ENCODE data around the gene AKAP13. TPM values are rescaled to one million over a fixed set of nuclear protein-coding genes. Genes with fewer than 3 reads are reported as not detected.

Gene AKAP13
- total and polyA plus RNA-seq, 3 donors from 2014 or later, result 79.5 to 207 (median 187) TPM

DNA sequence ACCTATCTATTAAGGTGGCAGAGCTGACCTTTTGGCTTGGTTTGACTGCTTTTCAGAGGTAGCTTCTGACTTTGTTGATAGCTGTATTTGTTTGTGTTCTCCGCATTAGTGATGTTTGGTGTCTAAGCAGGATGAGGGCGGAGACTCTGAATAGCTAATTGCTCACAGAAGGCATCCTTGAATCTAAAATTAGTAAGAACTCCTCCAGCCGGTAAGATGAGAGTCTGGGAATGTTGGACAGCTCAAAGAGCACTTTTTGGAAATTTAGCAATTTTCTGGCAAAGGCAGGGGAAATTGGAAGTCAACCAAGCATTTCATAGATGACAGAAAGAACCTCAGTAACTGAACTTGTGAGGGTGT lies 240.3 kb downstream of the AKAP13 start:
- intact Hi-C loops (cut with DNase I; ENCODE audit: low total_unique reads), result no loop called here
- peak; percentile 52 for DNase-seq

DNA sequence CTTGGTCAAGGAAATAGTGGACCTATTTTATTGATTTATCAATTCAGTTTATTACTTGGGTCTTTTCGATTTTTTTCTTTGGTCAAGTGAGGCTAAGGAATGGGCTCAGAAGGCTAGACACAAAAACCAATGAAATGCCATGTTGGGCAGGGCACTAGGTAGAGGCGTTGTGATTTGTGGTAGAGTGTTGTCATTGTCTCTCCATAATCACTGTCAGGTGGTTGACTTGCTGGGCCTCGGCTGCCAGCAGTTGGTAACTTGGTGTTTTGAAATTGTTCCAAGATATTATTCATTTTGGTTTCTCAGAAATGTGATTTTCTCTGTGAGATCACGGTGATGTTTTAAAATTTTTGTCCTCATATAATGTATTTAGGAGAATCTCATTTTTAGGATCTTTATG lies 240.7 kb downstream of the AKAP13 start:
- peak; percentile 24 for DNase-seq
- WGBS, 2 donors, result 53% methylated on average over 4 of the region's 4 CpGs
- Histone ChIP-seq H3K9me3 (no peaks in the 10 kb centered on the region), H3K4me1 (peaks cover 61% of the 10 kb centered on the region), H3K4me3 (peak overlapping the region; percentile 43 to 57), H3K27ac (peak overlapping the region; percentile 84 to 86), H3K27me3 (no peaks in the 10 kb centered on the region), H3K36me3 (ENCODE audit: low read depth, missing control alignments) (no peaks in the 10 kb centered on the region)
- TF ChIP-seq POLR2A (IDR thresholded peaks at IDR 0.05), result no peak
- TF ChIP-seq, protein P1, sequence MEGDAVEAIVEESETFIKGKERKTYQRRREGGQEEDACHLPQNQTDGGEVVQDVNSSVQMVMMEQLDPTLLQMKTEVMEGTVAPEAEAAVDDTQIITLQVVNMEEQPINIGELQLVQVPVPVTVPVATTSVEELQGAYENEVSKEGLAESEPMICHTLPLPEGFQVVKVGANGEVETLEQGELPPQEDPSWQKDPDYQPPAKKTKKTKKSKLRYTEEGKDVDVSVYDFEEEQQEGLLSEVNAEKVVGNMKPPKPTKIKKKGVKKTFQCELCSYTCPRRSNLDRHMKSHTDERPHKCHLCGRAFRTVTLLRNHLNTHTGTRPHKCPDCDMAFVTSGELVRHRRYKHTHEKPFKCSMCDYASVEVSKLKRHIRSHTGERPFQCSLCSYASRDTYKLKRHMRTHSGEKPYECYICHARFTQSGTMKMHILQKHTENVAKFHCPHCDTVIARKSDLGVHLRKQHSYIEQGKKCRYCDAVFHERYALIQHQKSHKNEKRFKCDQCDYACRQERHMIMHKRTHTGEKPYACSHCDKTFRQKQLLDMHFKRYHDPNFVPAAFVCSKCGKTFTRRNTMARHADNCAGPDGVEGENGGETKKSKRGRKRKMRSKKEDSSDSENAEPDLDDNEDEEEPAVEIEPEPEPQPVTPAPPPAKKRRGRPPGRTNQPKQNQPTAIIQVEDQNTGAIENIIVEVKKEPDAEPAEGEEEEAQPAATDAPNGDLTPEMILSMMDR (IDR thresholded peaks at IDR 0.05), result no peak
- intact Hi-C loops (cut with DNase I; ENCODE audit: low total_unique reads), result no loop called here

More for the DNA sequence above, 240.3 kb downstream of the AKAP13 start:
- WGBS, 2 donors, result 29 to 35% methylated on average over 3 of the region's 3 CpGs
- H3K36me3 ChIP-seq (ENCODE audit: low read depth, missing control alignments), result no peaks in the 10 kb centered on the region
- peak overlapping the region; percentile 84 to 86 for H3K27ac ChIP-seq
- no peaks in the 10 kb centered on the region for H3K9me3 ChIP-seq
- TF ChIP-seq, protein P1 (IDR thresholded peaks at IDR 0.05), result no peak
- no peak for TF ChIP-seq POLR2A (IDR thresholded peaks at IDR 0.05)
- no peaks in the 10 kb centered on the region for H3K27me3 ChIP-seq
- H3K4me3 ChIP-seq, result peak overlapping the region; percentile 43 to 57
- peaks cover 65% of the 10 kb centered on the region for H3K4me1 ChIP-seq

DNA sequence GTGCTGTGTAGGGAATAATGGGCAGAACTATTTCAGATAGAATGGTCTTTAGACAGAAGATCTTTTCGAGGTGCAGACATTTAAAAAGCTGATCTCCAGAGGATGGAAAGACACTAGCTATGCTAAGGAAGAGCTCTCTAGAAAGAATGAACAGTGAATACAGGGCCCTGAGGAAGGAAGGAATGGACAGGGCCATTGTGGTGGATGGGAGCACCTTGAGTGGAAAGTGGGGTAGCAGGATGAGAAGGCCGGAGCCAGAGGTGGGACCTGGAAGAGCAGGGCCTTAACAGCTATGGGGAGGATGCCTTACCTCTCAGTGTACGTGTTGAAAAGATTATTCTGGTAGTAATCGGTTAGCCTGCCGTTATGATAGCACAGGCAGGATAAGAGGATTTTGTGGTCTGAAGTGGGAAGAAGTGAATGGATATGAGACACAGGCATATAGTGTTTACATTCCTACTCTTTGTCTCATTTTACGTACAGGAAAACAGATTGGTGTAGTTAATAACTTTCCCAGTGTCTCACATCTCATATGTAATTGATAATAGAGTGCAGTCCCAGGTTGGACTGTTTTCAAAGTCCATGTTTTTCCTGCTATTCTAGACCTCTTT lies 241.9 kb downstream of the AKAP13 start:
- intact Hi-C loops (cut with DNase I; ENCODE audit: low total_unique reads), result no loop called here
- no peaks in the 10 kb centered on the region for H3K27me3 ChIP-seq
- no peak for DNase-seq
- no peaks in the 10 kb centered on the region for H3K36me3 ChIP-seq (ENCODE audit: low read depth, missing control alignments)
- H3K4me1 ChIP-seq, result peaks cover 54% of the 10 kb centered on the region
- H3K9me3 ChIP-seq, result no peaks in the 10 kb centered on the region
- H3K27ac ChIP-seq, result peak overlapping the region; percentile 3 to 84
- 56 to 60% methylated on average over 6 of the region's 6 CpGs for WGBS, 2 donors
- no peak for TF ChIP-seq POLR2A (IDR thresholded peaks at IDR 0.05)
- TF ChIP-seq, protein P1 (IDR thresholded peaks at IDR 0.05), result no peak
- H3K4me3 ChIP-seq, result no peak overlapping the region

DNA sequence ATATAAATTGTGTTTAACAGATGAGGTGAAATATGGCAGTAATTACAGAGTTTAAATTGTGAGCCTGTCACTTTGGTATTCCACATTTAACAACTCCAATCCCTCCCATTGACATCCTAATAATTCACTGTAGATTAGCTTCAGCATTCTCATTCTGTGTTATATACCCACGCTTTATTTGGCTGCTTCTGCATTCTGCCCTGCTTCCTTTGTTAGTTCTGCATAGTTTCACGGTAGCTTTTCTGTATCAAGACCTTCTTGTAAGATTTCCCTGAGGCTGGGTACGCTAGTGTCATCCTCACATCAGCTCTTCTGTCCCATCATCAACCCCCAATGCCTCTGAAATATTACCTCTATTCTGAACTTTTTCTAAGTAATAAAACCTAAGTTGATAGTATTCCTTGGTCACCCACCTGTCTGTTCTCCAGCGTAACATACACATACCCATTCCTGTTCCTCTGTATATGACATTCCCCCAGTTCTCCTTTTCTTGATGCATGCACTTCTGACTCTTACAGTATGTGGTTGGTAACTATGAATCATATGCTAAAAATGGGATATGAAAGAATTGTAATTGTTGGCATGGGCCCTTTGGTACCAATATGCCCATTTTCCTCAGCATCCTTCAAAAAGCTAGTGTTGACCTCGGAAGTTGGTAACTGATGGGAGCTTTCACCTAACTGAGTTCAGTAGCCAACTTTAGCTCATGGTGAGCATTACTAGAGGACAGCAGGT lies 243.1 kb downstream of the AKAP13 start:
- no peak for DNase-seq
- TF ChIP-seq, protein P1 (IDR thresholded peaks at IDR 0.05), result no peak
- TF ChIP-seq POLR2A (IDR thresholded peaks at IDR 0.05), result no peak
- Histone ChIP-seq H3K27ac (peak overlapping the region in 1 of 2 donors; percentile 22), H3K27me3 (no peaks in the 10 kb centered on the region), H3K36me3 (ENCODE audit: low read depth, missing control alignments) (no peaks in the 10 kb centered on the region), H3K4me1 (peaks cover 45% of the 10 kb centered on the region), H3K9me3 (no peaks in the 10 kb centered on the region), H3K4me3 (no peak overlapping the region)
- 67 to 74% methylated on average over 5 of the region's 5 CpGs for WGBS, 2 donors
- intact Hi-C loops (cut with DNase I; ENCODE audit: low total_unique reads), result no loop called here

Measured in testis (tissue), 3 donors.